SK-N-SH (cell line): ENCODE measurements around the gene THAP3. TPM values are rescaled to one million over a fixed set of nuclear protein-coding genes. Genes with fewer than 3 reads are reported as not detected.

Experiments used
- CTCF ChIA-PET: fragments of 300-600, 350-600 bp; formaldehyde crosslinking; extraction: SDS; loops from one replicate; lab custom pipeline; 2021; lab: Yijun Ruan, JAX
- POLR2A ChIA-PET: fragments of 350-600 bp; sonication (Branson Sonifier 250); formaldehyde crosslinking; extraction: SDS; loops from one replicate; lab custom pipeline; 2020; ENCODE audit warnings: antibody characterized with exemption, inconsistent platforms; lab: Yijun Ruan, JAX
- DNase-seq: peaks from one replicate; pipeline ENCODE4 v3.0.0; 2012
- H2AFZ ChIP-seq: fragments of 200-600 bp; sonication (generic); 2 replicates; pipeline ENCODE4 v1.8.1; 2016; ENCODE audit warnings: antibody characterized with exemption, mild to moderate bottlenecking, low read depth
- H3F3A ChIP-seq: fragments of 200-600 bp; sonication (generic); replicated peaks from 2 replicates; pipeline ENCODE3; 2016; ENCODE audit warnings: antibody characterized with exemption, mild to moderate bottlenecking; ENCODE audit not compliant: insufficient read depth
- H3K27ac ChIP-seq, 2 experiments: fragments of 200-500 bp in 1 of 2; fragments of 200-600 bp in 1 of 2; sonication (Bioruptor generic) in 1 of 2; sonication (generic), shearing (Covaris generic) in 1 of 2; 2 replicates each; pipeline versions ENCODE4 v1.5.1 to v1.6.1; 2014 to 2016; ENCODE audit warnings: low read depth in 2 of 2, inconsistent platforms in 1 of 2, low read length in 1 of 2, mild to moderate bottlenecking in 1 of 2, mixed read lengths in 1 of 2
- H3K27me3 ChIP-seq: fragments of 200-600 bp; sonication (generic), shearing (Covaris generic); 2 replicates; pipeline ENCODE4 v1.6.1; 2016; ENCODE audit warnings: mixed run types; ENCODE audit not compliant: insufficient read depth
- H3K36me3 ChIP-seq, 2 experiments: fragments of 200-500 bp in 1 of 2; fragments of 200-600 bp in 1 of 2; sonication (Bioruptor generic) in 1 of 2; sonication (generic) in 1 of 2; replicated peaks in 1 of 2; 2 replicates each; pipeline versions ENCODE3 to v1.5.1; 2014 to 2016; ENCODE audit warnings: low read length in 1 of 2, mild to moderate bottlenecking in 1 of 2; ENCODE audit not compliant: insufficient read depth in 2 of 2, control insufficient read depth in 1 of 2
- H3K4me1 ChIP-seq, 2 experiments: fragments of 200-500 bp in 1 of 2; fragments of 200-600 bp in 1 of 2; sonication (Bioruptor generic) in 1 of 2; sonication (generic), shearing (Covaris generic) in 1 of 2; 2 replicates each; pipeline versions ENCODE4 v1.5.1 to v1.6.1; 2014 to 2016; ENCODE audit warnings: low read depth in 1 of 2, low read length in 1 of 2, mixed run types in 1 of 2; ENCODE audit not compliant: insufficient read depth in 2 of 2, control insufficient read depth in 1 of 2
- H3K4me2 ChIP-seq: fragments of 200-600 bp; sonication (generic), shearing (Covaris generic); 2 replicates; pipeline ENCODE4 v1.6.1; 2017; ENCODE audit warnings: mixed run types
- H3K4me3 ChIP-seq, 2 experiments: fragments of 200-500 bp in 1 of 2; fragments of 200-600 bp in 1 of 2; sonication (Bioruptor generic) in 1 of 2; sonication (generic), shearing (Covaris generic) in 1 of 2; 2 replicates each; pipeline versions ENCODE4 v1.5.1 to v1.8.1; 2014 to 2016; ENCODE audit warnings: low read depth in 2 of 2, inconsistent platforms in 1 of 2, low read length in 1 of 2, mild to moderate bottlenecking in 1 of 2, mixed read lengths in 1 of 2, moderate library complexity in 1 of 2
- H3K79me2 ChIP-seq: fragments of 200-600 bp; sonication (generic); 2 replicates; pipeline ENCODE4 v1.8.1; 2017; ENCODE audit warnings: mild to moderate bottlenecking; ENCODE audit not compliant: insufficient read depth
- H3K9ac ChIP-seq: fragments of 200-600 bp; sonication (generic); 2 replicates; pipeline ENCODE4 v1.6.1; 2017; ENCODE audit warnings: mixed run types
- H3K9me2 ChIP-seq: fragments of 200-600 bp; sonication (generic); 2 replicates; pipeline ENCODE4 v1.6.1; 2017; ENCODE audit warnings: mixed run types
- H3K9me3 ChIP-seq: fragments of 200-600 bp; sonication (generic); 2 replicates; pipeline ENCODE4 v1.6.1; 2017; ENCODE audit warnings: mixed run types, mild to moderate bottlenecking, moderate library complexity
- H4K20me1 ChIP-seq: fragments of 200-600 bp; sonication (generic); 2 replicates; pipeline ENCODE4 v1.6.1; 2017; ENCODE audit warnings: mild to moderate bottlenecking, mixed run types; ENCODE audit not compliant: insufficient read depth
- CHD2 ChIP-seq: fragments of 150-350 bp; IDR thresholded peaks from 2 replicates; pipeline ENCODE4 v1.6.1; 2018; ENCODE audit warnings: low read length; ENCODE audit not compliant: partially characterized antibody
- ELF1 ChIP-seq: IDR thresholded peaks from 2 replicates; pipeline ENCODE4 v1.4.0; 2012
- EP300 ChIP-seq, 2 experiments: IDR thresholded peaks; 2 replicates each; pipeline versions ENCODE4 v1.4.0 to v1.6.1; 2012; ENCODE audit warnings: borderline replicate concordance in 1 of 2, low read depth in 1 of 2, low read length in 1 of 2
- MXI1 ChIP-seq: IDR thresholded peaks from 2 replicates; pipeline ENCODE4 v1.6.1; 2012; ENCODE audit warnings: mild to moderate bottlenecking, low read depth, low read length, improper control_type of control experiment
- RCOR1 ChIP-seq: fragments of 150-350 bp; IDR thresholded peaks from 2 replicates; pipeline ENCODE4 v1.6.1; 2017; ENCODE audit warnings: antibody characterized with exemption, low read length
- REST ChIP-seq: IDR thresholded peaks from 2 replicates; pipeline ENCODE4 v1.6.1; 2012; ENCODE audit warnings: mild to moderate bottlenecking, low read depth, low read length, moderate library complexity
- SIN3A ChIP-seq: IDR thresholded peaks from 2 replicates; pipeline ENCODE4 v1.6.1; 2012; ENCODE audit warnings: low read depth, mild to moderate bottlenecking, low read length, moderate library complexity, borderline replicate concordance
- TAF1 ChIP-seq: IDR thresholded peaks from 2 replicates; pipeline ENCODE4 v1.6.1; 2012; ENCODE audit warnings: low read depth, mild to moderate bottlenecking, low read length, moderate library complexity, borderline replicate concordance
- ZBTB33 ChIP-seq: IDR thresholded peaks from 2 replicates; pipeline ENCODE4 v1.4.0; 2012; ENCODE audit warnings: low read depth, borderline replicate concordance
- WGBS: methylation state at CpG from one replicate; pipeline ENCODE4 v1.1.6; 2017; ENCODE audit warnings: low lambda C conversion rate; 5-methylcytosine and 5-hydroxymethylcytosine counted together
- polyA plus RNA-seq, 3 experiments: library from polyadenylated mRNA; depleted of rRNA; stranded (reverse); fragments of >200 nt; gene quantifications; 2 replicates each; pipeline ENCODE4 v1.2.3, GENCODE V29; 2012
- TF ChIP-seq, protein P1 (sequence below): fragments of 150-350 bp; IDR thresholded peaks from 2 replicates; pipeline ENCODE4 v1.6.1; 2017; ENCODE audit warnings: antibody characterized with exemption, low read length, low read depth, borderline replicate concordance
- TF ChIP-seq, protein P2 (sequence below): fragments of 150-350 bp; IDR thresholded peaks from 2 replicates; pipeline ENCODE4 v1.6.1; 2016; ENCODE audit warnings: mild to moderate bottlenecking, low read depth, low read length

Gene THAP3
- polyA plus RNA-seq, 1 of the 3 experiments (the other 2 are of a cell fraction): 11.1 TPM

- POLR2A ChIA-PET: interaction anchor here (0.6 kb wide), 1 partner anchor 20 kb away, joined by 4 read pairs; no protein-coding TSS in a partner anchor
- WGBS: 89% methylated on average over 5 of the region's 5 CpGs
These were observed 49.2 kb downstream of the THAP3 start for GRCh38 chr1:6673816-6674398.

More at GRCh38 chr1:6673816-6674398, 49.2 kb downstream of the THAP3 start:
- H3K4me3 ChIP-seq: no peak overlapping the region
- H3F3A ChIP-seq: peaks cover 7% of the 10 kb centered on the region
- H2AFZ ChIP-seq: no peak overlapping the region
- no peak overlapping the region for H3K4me2 ChIP-seq
- peaks cover 26 to 31% of the 10 kb centered on the region in 2 experiments for H3K36me3 ChIP-seq
- peaks cover 4% of the 10 kb centered on the region; the same call in 1 of the 2 replicates for H3K79me2 ChIP-seq
- no peak for TF ChIP-seq CHD2
- TF ChIP-seq SIN3A: no peak
- TF ChIP-seq ELF1: no peak
- TF ChIP-seq TAF1: no peak
- no peak for TF ChIP-seq MXI1
- no peak for TF ChIP-seq RCOR1
- TF ChIP-seq ZBTB33: no peak
- TF ChIP-seq, protein P1, sequence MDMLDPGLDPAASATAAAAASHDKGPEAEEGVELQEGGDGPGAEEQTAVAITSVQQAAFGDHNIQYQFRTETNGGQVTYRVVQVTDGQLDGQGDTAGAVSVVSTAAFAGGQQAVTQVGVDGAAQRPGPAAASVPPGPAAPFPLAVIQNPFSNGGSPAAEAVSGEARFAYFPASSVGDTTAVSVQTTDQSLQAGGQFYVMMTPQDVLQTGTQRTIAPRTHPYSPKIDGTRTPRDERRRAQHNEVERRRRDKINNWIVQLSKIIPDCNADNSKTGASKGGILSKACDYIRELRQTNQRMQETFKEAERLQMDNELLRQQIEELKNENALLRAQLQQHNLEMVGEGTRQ: no peak
- TF ChIP-seq REST: no peak
- TF ChIP-seq EP300 (IDR thresholded peaks at IDR 0.05; ENCODE audit: borderline replicate concordance in 1 of 2, low read depth in 1 of 2, low read length in 1 of 2): no peak
- TF ChIP-seq, protein P2, sequence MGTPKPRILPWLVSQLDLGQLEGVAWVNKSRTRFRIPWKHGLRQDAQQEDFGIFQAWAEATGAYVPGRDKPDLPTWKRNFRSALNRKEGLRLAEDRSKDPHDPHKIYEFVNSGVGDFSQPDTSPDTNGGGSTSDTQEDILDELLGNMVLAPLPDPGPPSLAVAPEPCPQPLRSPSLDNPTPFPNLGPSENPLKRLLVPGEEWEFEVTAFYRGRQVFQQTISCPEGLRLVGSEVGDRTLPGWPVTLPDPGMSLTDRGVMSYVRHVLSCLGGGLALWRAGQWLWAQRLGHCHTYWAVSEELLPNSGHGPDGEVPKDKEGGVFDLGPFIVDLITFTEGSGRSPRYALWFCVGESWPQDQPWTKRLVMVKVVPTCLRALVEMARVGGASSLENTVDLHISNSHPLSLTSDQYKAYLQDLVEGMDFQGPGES: no peak
- H3K9ac ChIP-seq: no peak overlapping the region
- no peaks in the 10 kb centered on the region for H3K9me3 ChIP-seq
- no peaks in the 10 kb centered on the region for H3K9me2 ChIP-seq
- CTCF ChIA-PET: interaction anchor here (0.9 to 3.3 kb wide), 6 partner anchors 16 to 995 kb away, joined by 3 to 26 read pairs (median 4); partner anchors contain the start of gene DNAJC11
- no peaks in the 10 kb centered on the region for H4K20me1 ChIP-seq
- no peaks in the 10 kb centered on the region for H3K27me3 ChIP-seq
- peak overlapping the region in 1 of 2 experiments; percentile 78; a peak in 2 of 4 replicates for H3K27ac ChIP-seq
- no peak for DNase-seq
- peaks cover 0 to 24% of the 10 kb centered on the region in 2 experiments; a peak in 2 of 4 replicates for H3K4me1 ChIP-seq
